GM23338 (cell line): ENCODE data around the gene ATP5PB. TPM values are rescaled to one million over a fixed set of nuclear protein-coding genes. Genes with fewer than 3 reads are reported as not detected.

Experiments used
- ATAC-seq: fragments of 200-7000 bp; cut with Tn5 transposase; 3 replicates; pipeline ENCODE4 v1.9.1; 2020
- DNase-seq: peaks from one replicate; pipeline ENCODE4 v3.0.0-alpha.2; 2015; ENCODE audit warnings: low spot score
- H2AFZ ChIP-seq: fragments of 200-600 bp; sonication (generic); 2 replicates; pipeline ENCODE4 v1.8.0; 2016; ENCODE audit warnings: antibody characterized with exemption, mild to moderate bottlenecking, moderate library complexity
- H3F3A ChIP-seq: fragments of 200-600 bp; sonication (generic); replicated peaks from 2 replicates; pipeline ENCODE4 v1.8.0; 2017; ENCODE audit warnings: antibody characterized with exemption, mixed run types, low read depth
- H3K27ac ChIP-seq: fragments of 200-600 bp; sonication (generic); 2 replicates; pipeline ENCODE4 v1.6.1; 2016; ENCODE audit warnings: low read depth
- H3K27me3 ChIP-seq: fragments of 200-600 bp; sonication (generic); 2 replicates; pipeline ENCODE4 v1.8.0; 2016; ENCODE audit warnings: mild to moderate bottlenecking, mixed run types, moderate library complexity; ENCODE audit not compliant: insufficient read depth
- H3K36me3 ChIP-seq: fragments of 200-600 bp; sonication (generic); 2 replicates; pipeline ENCODE4 v1.8.0; 2016; ENCODE audit warnings: mild to moderate bottlenecking; ENCODE audit not compliant: insufficient read depth
- H3K4me1 ChIP-seq: fragments of 200-600 bp; sonication (generic); 2 replicates; pipeline ENCODE4 v1.8.0; 2016; ENCODE audit warnings: mild to moderate bottlenecking, moderate library complexity; ENCODE audit not compliant: insufficient read depth
- H3K4me2 ChIP-seq: fragments of 200-600 bp; sonication (generic); 2 replicates; pipeline ENCODE4 v1.7.1; 2017; ENCODE audit warnings: mixed run types
- H3K4me3 ChIP-seq: fragments of 200-600 bp; sonication (generic); 2 replicates; pipeline ENCODE4 v1.6.1; 2016; ENCODE audit warnings: mixed run types
- H3K79me2 ChIP-seq: fragments of 200-600 bp; sonication (generic); replicated peaks from 2 replicates; pipeline ENCODE4 v1.8.0; 2017; ENCODE audit warnings: mild to moderate bottlenecking; ENCODE audit not compliant: insufficient read depth
- H3K9me2 ChIP-seq: fragments of 200-600 bp; sonication (generic); 2 replicates; pipeline ENCODE4 v1.8.0; 2017; ENCODE audit not compliant: insufficient read depth
- H4K20me1 ChIP-seq: fragments of 200-600 bp; sonication (generic); replicated peaks from 2 replicates; pipeline ENCODE4 v1.8.0; 2017; ENCODE audit warnings: mild to moderate bottlenecking; ENCODE audit not compliant: insufficient read depth
- H3K27ac Mint-ChIP-seq: 2 replicates; pipeline ENCODE4 v1.8.0; 2020; ENCODE audit warnings: inconsistent platforms, mild to moderate bottlenecking, moderate library complexity, mixed read lengths
- H3K27me3 Mint-ChIP-seq: 3 replicates; pipeline ENCODE4 v1.8.0; 2022; ENCODE audit warnings: low read depth, mild to moderate bottlenecking, moderate library complexity, mixed read lengths, inconsistent platforms; ENCODE audit not compliant: insufficient read depth, poor library complexity
- H3K36me3 Mint-ChIP-seq: 3 replicates; pipeline ENCODE4 v1.8.0; 2021; ENCODE audit warnings: low read depth, mild to moderate bottlenecking, inconsistent platforms, moderate library complexity, mixed read lengths
- H3K4me1 Mint-ChIP-seq: 3 replicates; pipeline ENCODE4 v1.8.0; 2020; ENCODE audit warnings: mild to moderate bottlenecking, inconsistent platforms, mixed read lengths
- H3K4me3 Mint-ChIP-seq: 3 replicates; pipeline ENCODE4 v1.8.0; 2021; ENCODE audit warnings: moderate library complexity, mild to moderate bottlenecking, inconsistent platforms, mixed read lengths
- H3K9me3 Mint-ChIP-seq: 3 replicates; pipeline ENCODE4 v1.8.0; 2020; ENCODE audit warnings: moderate library complexity, mild to moderate bottlenecking, inconsistent platforms, mixed read lengths
- CREB1 ChIP-seq: fragments of 250-450 bp; sonication (Bioruptor Pico); IDR thresholded peaks from 2 replicates; pipeline ENCODE4 v1.5.0; 2020; ENCODE audit warnings: low read depth, mild to moderate bottlenecking, moderate library complexity
- EZH2 ChIP-seq: fragments of 200-600 bp; sonication (generic); IDR thresholded peaks from one replicate; pipeline ENCODE4 v1.8.0; 2017; ENCODE audit warnings: antibody characterized with exemption, mild to moderate bottlenecking, low read depth; ENCODE audit not compliant: unreplicated experiment
- EZH2phosphoT487 ChIP-seq: fragments of 200-600 bp; sonication (generic); IDR thresholded peaks from one replicate; pipeline ENCODE4 v1.8.1; 2018; ENCODE audit warnings: antibody characterized with exemption; ENCODE audit not compliant: unreplicated experiment
- NANOG ChIP-seq: IDR thresholded peaks from 2 replicates; pipeline ENCODE4 v1.6.1; 2016; ENCODE audit warnings: antibody characterized with exemption, borderline replicate concordance
- POLR2AphosphoS5 ChIP-seq: IDR thresholded peaks from 2 replicates; pipeline ENCODE4 v1.6.1; 2016; ENCODE audit warnings: antibody characterized with exemption, low read depth
- STAT1 ChIP-seq: IDR thresholded peaks from one replicate; pipeline ENCODE4 v1.6.1; 2016; ENCODE audit warnings: antibody characterized with exemption; ENCODE audit not compliant: unreplicated experiment
- ZNF331 ChIP-seq: fragments of 250-450 bp; sonication (Bioruptor Pico); IDR thresholded peaks from 2 replicates; pipeline ENCODE4 v1.5.0; 2020; ENCODE audit warnings: low read depth, mild to moderate bottlenecking, moderate library complexity
- polyA plus RNA-seq: library from polyadenylated mRNA; unstranded; fragments of >200 nt; fragmentation: Nextera tagmentation; extraction: Ambion mirVana; gene quantifications from 2 replicates; pipeline ENCODE4 v1.2.1, GENCODE V29; 2016
- total RNA-seq: library from RNA; depleted of rRNA; stranded (reverse); fragments of >200 nt; shearing (Covaris generic); gene quantifications from 2 replicates; pipeline ENCODE4 v1.2.3, GENCODE V29; 2014
- TF ChIP-seq, protein P1 (sequence below): IDR thresholded peaks from 2 replicates; pipeline ENCODE4 v1.6.1; 2016; ENCODE audit warnings: antibody characterized with exemption
- TF ChIP-seq, protein P2 (sequence below): IDR thresholded peaks from one replicate; pipeline ENCODE4 v1.6.1; 2018; ENCODE audit warnings: antibody characterized with exemption; ENCODE audit not compliant: unreplicated experiment
- TF ChIP-seq, protein P3 (sequence below), 2 experiments: fragments of 200-600 bp in 1 of 2; sonication (generic) in 1 of 2; conservative IDR thresholded peaks; 2 replicates each; pipeline versions ENCODE4 v1.5.1 to v1.6.1; 2016 to 2017; ENCODE audit warnings: antibody characterized with exemption in 2 of 2, low read depth in 2 of 2, mild to moderate bottlenecking in 2 of 2, moderate library complexity in 1 of 2
- TF ChIP-seq, protein P4 (sequence below): fragments of 250-450 bp; sonication (Bioruptor Pico); IDR thresholded peaks from 2 replicates; pipeline ENCODE4 v1.5.0; 2020; ENCODE audit warnings: mild to moderate bottlenecking, moderate library complexity

Gene ATP5PB
- total and polyA plus RNA-seq, 2 experiments from 2014 or later, result 279 to 300 TPM

DNA sequence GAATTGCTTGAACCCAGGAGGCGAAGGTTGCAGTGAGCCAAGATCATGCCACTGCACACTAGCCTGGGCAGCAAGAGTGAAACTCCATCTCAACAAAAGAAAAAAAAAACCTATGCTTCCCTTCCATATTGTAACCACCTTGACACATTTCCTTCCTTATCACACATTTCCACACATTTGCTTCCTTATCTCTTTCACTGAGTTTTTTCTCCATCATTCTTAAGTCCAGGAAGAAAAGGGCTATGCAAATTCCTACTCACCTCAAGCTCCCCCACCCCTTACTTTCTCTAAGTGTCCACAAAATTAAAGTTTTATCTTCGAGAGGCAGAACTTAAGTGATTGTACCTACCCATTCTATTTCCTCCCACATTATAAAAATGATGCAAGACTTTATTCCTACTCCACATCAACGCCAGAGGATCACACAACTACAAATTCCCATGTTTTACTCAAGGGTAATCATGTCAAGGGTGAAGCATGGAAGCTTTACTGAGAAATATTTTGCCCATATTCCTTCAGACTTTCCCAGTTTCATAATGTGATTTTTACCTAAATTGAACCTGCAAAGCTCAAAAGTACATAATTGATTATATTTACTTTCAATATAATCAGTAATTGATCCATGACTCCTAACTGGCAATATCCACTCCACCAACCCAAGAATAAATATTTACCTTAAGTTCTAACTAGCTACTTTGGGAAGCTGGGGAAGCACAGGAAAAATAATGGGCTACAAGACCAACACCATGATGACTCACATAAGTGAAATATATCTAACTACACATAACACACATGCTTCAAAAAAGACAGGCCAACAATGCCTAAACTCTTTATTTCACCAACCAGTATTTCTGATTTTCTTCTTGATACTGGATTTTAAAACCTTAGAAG lies 9.6 kb upstream of the ATP5PB start:
- peaks cover 65% of the 10 kb centered on the region for H3K36me3 ChIP-seq

More for the DNA sequence above, 9.6 kb upstream of the ATP5PB start:
- no peak overlapping the region for H3K4me3 Mint-ChIP-seq
- DNase-seq (no peak), ATAC-seq (no peak)
- peaks cover 34% of the 10 kb centered on the region for H4K20me1 ChIP-seq
- no peak overlapping the region for H3K4me2 ChIP-seq
- H3K4me1 Mint-ChIP-seq, result no peaks in the 10 kb centered on the region
- peaks cover 1% of the 10 kb centered on the region for H3K27me3 Mint-ChIP-seq
- H3K27ac Mint-ChIP-seq, result no peak overlapping the region
- no peaks in the 10 kb centered on the region for H3K4me1 ChIP-seq
- no peaks in the 10 kb centered on the region for H3F3A ChIP-seq
- H2AFZ ChIP-seq, result no peak overlapping the region
- H3K79me2 ChIP-seq, result peaks cover 4% of the 10 kb centered on the region; the same call in 1 of the 2 replicates
- no peaks in the 10 kb centered on the region for H3K27me3 ChIP-seq
- H3K4me3 ChIP-seq, result no peak overlapping the region
- TF ChIP-seq EZH2phosphoT487, result no peak
- TF ChIP-seq STAT1, result no peak
- TF ChIP-seq, protein P1, sequence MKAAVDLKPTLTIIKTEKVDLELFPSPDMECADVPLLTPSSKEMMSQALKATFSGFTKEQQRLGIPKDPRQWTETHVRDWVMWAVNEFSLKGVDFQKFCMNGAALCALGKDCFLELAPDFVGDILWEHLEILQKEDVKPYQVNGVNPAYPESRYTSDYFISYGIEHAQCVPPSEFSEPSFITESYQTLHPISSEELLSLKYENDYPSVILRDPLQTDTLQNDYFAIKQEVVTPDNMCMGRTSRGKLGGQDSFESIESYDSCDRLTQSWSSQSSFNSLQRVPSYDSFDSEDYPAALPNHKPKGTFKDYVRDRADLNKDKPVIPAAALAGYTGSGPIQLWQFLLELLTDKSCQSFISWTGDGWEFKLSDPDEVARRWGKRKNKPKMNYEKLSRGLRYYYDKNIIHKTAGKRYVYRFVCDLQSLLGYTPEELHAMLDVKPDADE, result no peak
- no peak for TF ChIP-seq ZNF331 (CRISPR knock-in tag)
- TF ChIP-seq, protein P2, sequence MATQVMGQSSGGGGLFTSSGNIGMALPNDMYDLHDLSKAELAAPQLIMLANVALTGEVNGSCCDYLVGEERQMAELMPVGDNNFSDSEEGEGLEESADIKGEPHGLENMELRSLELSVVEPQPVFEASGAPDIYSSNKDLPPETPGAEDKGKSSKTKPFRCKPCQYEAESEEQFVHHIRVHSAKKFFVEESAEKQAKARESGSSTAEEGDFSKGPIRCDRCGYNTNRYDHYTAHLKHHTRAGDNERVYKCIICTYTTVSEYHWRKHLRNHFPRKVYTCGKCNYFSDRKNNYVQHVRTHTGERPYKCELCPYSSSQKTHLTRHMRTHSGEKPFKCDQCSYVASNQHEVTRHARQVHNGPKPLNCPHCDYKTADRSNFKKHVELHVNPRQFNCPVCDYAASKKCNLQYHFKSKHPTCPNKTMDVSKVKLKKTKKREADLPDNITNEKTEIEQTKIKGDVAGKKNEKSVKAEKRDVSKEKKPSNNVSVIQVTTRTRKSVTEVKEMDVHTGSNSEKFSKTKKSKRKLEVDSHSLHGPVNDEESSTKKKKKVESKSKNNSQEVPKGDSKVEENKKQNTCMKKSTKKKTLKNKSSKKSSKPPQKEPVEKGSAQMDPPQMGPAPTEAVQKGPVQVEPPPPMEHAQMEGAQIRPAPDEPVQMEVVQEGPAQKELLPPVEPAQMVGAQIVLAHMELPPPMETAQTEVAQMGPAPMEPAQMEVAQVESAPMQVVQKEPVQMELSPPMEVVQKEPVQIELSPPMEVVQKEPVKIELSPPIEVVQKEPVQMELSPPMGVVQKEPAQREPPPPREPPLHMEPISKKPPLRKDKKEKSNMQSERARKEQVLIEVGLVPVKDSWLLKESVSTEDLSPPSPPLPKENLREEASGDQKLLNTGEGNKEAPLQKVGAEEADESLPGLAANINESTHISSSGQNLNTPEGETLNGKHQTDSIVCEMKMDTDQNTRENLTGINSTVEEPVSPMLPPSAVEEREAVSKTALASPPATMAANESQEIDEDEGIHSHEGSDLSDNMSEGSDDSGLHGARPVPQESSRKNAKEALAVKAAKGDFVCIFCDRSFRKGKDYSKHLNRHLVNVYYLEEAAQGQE, result no peak
- no peak for TF ChIP-seq POLR2AphosphoS5
- no peak for TF ChIP-seq CREB1 (CRISPR knock-in tag)
- TF ChIP-seq, protein P3, sequence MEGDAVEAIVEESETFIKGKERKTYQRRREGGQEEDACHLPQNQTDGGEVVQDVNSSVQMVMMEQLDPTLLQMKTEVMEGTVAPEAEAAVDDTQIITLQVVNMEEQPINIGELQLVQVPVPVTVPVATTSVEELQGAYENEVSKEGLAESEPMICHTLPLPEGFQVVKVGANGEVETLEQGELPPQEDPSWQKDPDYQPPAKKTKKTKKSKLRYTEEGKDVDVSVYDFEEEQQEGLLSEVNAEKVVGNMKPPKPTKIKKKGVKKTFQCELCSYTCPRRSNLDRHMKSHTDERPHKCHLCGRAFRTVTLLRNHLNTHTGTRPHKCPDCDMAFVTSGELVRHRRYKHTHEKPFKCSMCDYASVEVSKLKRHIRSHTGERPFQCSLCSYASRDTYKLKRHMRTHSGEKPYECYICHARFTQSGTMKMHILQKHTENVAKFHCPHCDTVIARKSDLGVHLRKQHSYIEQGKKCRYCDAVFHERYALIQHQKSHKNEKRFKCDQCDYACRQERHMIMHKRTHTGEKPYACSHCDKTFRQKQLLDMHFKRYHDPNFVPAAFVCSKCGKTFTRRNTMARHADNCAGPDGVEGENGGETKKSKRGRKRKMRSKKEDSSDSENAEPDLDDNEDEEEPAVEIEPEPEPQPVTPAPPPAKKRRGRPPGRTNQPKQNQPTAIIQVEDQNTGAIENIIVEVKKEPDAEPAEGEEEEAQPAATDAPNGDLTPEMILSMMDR (conservative IDR thresholded peaks at IDR 0.05; ENCODE audit: low read depth in 2 of 2), result no peak
- TF ChIP-seq, protein P4, sequence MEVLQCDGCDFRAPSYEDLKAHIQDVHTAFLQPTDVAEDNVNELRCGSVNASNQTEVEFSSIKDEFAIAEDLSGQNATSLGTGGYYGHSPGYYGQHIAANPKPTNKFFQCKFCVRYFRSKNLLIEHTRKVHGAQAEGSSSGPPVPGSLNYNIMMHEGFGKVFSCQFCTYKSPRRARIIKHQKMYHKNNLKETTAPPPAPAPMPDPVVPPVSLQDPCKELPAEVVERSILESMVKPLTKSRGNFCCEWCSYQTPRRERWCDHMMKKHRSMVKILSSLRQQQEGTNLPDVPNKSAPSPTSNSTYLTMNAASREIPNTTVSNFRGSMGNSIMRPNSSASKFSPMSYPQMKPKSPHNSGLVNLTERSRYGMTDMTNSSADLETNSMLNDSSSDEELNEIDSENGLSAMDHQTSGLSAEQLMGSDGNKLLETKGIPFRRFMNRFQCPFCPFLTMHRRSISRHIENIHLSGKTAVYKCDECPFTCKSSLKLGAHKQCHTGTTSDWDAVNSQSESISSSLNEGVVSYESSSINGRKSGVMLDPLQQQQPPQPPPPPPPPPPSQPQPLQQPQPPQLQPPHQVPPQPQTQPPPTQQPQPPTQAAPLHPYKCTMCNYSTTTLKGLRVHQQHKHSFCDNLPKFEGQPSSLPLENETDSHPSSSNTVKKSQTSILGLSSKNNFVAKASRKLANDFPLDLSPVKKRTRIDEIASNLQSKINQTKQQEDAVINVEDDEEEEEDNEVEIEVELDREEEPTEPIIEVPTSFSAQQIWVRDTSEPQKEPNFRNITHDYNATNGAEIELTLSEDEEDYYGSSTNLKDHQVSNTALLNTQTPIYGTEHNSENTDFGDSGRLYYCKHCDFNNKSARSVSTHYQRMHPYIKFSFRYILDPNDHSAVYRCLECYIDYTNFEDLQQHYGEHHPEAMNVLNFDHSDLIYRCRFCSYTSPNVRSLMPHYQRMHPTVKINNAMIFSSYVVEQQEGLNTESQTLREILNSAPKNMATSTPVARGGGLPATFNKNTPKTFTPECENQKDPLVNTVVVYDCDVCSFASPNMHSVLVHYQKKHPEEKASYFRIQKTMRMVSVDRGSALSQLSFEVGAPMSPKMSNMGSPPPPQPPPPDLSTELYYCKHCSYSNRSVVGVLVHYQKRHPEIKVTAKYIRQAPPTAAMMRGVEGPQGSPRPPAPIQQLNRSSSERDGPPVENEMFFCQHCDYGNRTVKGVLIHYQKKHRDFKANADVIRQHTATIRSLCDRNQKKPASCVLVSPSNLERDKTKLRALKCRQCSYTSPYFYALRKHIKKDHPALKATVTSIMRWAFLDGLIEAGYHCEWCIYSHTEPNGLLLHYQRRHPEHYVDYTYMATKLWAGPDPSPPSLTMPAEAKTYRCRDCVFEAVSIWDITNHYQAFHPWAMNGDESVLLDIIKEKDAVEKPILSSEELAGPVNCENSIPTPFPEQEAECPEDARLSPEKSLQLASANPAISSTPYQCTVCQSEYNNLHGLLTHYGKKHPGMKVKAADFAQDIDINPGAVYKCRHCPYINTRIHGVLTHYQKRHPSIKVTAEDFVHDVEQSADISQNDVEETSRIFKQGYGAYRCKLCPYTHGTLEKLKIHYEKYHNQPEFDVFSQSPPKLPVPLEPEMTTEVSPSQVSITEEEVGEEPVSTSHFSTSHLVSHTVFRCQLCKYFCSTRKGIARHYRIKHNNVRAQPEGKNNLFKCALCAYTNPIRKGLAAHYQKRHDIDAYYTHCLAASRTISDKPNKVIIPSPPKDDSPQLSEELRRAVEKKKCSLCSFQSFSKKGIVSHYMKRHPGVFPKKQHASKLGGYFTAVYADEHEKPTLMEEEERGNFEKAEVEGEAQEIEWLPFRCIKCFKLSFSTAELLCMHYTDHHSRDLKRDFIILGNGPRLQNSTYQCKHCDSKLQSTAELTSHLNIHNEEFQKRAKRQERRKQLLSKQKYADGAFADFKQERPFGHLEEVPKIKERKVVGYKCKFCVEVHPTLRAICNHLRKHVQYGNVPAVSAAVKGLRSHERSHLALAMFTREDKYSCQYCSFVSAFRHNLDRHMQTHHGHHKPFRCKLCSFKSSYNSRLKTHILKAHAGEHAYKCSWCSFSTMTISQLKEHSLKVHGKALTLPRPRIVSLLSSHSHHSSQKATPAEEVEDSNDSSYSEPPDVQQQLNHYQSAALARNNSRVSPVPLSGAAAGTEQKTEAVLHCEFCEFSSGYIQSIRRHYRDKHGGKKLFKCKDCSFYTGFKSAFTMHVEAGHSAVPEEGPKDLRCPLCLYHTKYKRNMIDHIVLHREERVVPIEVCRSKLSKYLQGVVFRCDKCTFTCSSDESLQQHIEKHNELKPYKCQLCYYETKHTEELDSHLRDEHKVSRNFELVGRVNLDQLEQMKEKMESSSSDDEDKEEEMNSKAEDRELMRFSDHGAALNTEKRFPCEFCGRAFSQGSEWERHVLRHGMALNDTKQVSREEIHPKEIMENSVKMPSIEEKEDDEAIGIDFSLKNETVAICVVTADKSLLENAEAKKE (CRISPR knock-in tag), result no peak
- no peak for TF ChIP-seq EZH2
- TF ChIP-seq NANOG, result no peak
- H3K27ac ChIP-seq, result no peak overlapping the region
- H3K36me3 Mint-ChIP-seq, result peaks cover 73% of the 10 kb centered on the region
- no peaks in the 10 kb centered on the region for H3K9me3 Mint-ChIP-seq
- no peaks in the 10 kb centered on the region for H3K9me2 ChIP-seq
